Hepatocyte (in vitro differentiated cells): Measurements from ENCODE around the gene SBK2.

Experiments
- CTCF ChIP-seq: fragments of 200-600 bp; sonication (generic); IDR thresholded peaks from 2 replicates; pipeline ENCODE4 v1.5.1; 2016; ENCODE audit warnings: antibody characterized with exemption, mild to moderate bottlenecking; ENCODE audit not compliant: poor library complexity
- EZH2 ChIP-seq: fragments of 200-600 bp; sonication (generic); IDR thresholded peaks from 2 replicates; pipeline ENCODE4 v1.6.1; 2016; ENCODE audit warnings: antibody characterized with exemption, mild to moderate bottlenecking, borderline replicate concordance

- TF ChIP-seq CTCF (no peak), EZH2 (no peak)
Measured at GRCh38 chr19:55554741-55555152, 17.8 kb upstream of the SBK2 start.
